MCF 10A (cell line): Measurements from ENCODE around the gene CPN2. TPM values are rescaled to one million over a fixed set of nuclear protein-coding genes. Genes with fewer than 3 reads are reported as not detected.

ENCODE experiments used
- BruUV-seq: library from RNA; stranded (reverse); fragments of 400-500 nt; replicated peaks from 2 replicates; lab custom pipeline; 2021; lab: Mats Ljungman, UMichigan
- CTCF ChIA-PET: fragments of 300-600 bp; sonication (Branson Sonifier 250); formaldehyde crosslinking; extraction: SDS; loops from one replicate; lab custom pipeline; 2021; ENCODE audit warnings: antibody characterized with exemption, inconsistent platforms; lab: Yijun Ruan, JAX
- POLR2A ChIA-PET: fragments of 300-600, 350-650 bp; sonication (Branson Sonifier 250); formaldehyde crosslinking; extraction: SDS; loops from one replicate; lab custom pipeline; 2020; ENCODE audit warnings: antibody characterized with exemption, inconsistent platforms; lab: Yijun Ruan, JAX
- DNase-seq: peaks from one replicate; pipeline ENCODE4 v3.0.0-alpha.2; 2018; ENCODE audit not compliant: unreplicated experiment
- H3K27ac Mint-ChIP-seq: one replicate; pipeline ENCODE4 v1.8.0; 2022; ENCODE audit warnings: mild to moderate bottlenecking, low read depth, mixed read lengths; ENCODE audit not compliant: unreplicated experiment
- H3K27me3 Mint-ChIP-seq: one replicate; pipeline ENCODE4 v1.8.0; 2022; ENCODE audit warnings: mixed read lengths; ENCODE audit not compliant: insufficient read depth, unreplicated experiment
- H3K36me3 Mint-ChIP-seq: one replicate; pipeline ENCODE4 v1.8.0; 2022; ENCODE audit warnings: mild to moderate bottlenecking, moderate library complexity, mixed read lengths; ENCODE audit not compliant: insufficient read depth, unreplicated experiment
- H3K4me1 Mint-ChIP-seq: one replicate; pipeline ENCODE4 v1.8.0; 2022; ENCODE audit warnings: mixed read lengths; ENCODE audit not compliant: insufficient read depth, unreplicated experiment
- H3K4me3 Mint-ChIP-seq: one replicate; pipeline ENCODE4 v1.8.0; 2022; ENCODE audit warnings: mild to moderate bottlenecking, moderate library complexity, mixed read lengths; ENCODE audit not compliant: unreplicated experiment
- H3K9me3 Mint-ChIP-seq: one replicate; pipeline ENCODE4 v1.8.0; 2022; ENCODE audit warnings: mixed read lengths; ENCODE audit not compliant: unreplicated experiment
- intact Hi-C: fragments of 100-400 bp; cut with micrococcal nuclease; formaldehyde crosslinking; loops from 2 replicates; pipeline ENCODE4 v1.14.1; 2022
- total RNA-seq: library from RNA; stranded (reverse); gene quantifications from 2 replicates; pipeline ENCODE4 v1.2.3, GENCODE V29; 2022
- TF ChIP-seq, protein P1 (sequence below): fragments of 200-600 bp; IDR thresholded peaks from one replicate; pipeline ENCODE4 v1.8.0; 2022; ENCODE audit warnings: antibody characterized with exemption, mild to moderate bottlenecking; ENCODE audit not compliant: unreplicated experiment

CPN2 gene
- total RNA-seq, 1 experiment from 2014 or later = not detected

DNA sequence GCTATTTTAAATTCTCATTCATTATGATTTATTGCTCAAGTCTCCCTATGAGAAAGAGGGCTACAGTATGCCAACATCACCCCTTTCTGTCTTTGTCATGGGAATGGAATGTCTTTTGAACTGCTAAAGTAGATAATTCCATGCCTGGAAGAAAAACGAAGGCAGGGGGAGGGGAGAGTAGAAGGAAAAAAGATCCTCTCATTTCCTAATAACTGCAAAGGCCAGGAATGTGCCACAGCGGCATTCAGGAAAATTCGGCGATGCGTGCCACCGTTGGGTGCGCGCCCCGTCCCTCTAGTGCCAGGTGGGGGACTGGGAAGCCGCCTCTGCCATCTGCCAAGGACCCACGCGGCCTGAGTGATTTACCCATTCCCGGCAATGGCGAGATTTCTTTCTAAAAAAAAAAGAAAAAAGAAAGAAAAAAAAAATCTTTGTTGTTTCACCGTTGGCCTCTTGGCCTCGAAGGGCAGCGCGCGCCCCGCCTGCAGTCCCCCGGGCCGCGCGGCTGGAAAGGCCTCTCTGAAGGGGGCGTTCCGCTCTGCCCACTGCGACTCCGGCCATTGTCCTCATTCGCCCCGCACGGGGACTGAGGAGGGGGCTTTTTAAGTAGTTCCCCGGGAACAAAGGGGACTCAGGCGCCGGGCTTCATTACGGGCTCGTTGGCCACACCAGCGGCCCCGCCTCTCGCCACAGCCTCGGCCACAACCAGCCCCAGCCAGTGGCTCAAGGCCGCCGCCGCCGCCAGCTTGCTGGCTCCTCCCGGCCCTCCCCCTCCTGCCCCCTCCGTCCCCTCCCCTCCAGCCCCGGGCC, 54.5 kb downstream of the CPN2 start:
- DNase-seq = peak; percentile 97
- Mint-ChIP-seq H3K27me3 (no peaks in the 10 kb centered on the region), H3K9me3 (no peaks in the 10 kb centered on the region), H3K27ac (peak overlapping the region; percentile 12), H3K4me3 (no peak overlapping the region), H3K4me1 (peaks cover 6% of the 10 kb centered on the region), H3K36me3 (peaks cover 5% of the 10 kb centered on the region)
- TF ChIP-seq, protein P1, sequence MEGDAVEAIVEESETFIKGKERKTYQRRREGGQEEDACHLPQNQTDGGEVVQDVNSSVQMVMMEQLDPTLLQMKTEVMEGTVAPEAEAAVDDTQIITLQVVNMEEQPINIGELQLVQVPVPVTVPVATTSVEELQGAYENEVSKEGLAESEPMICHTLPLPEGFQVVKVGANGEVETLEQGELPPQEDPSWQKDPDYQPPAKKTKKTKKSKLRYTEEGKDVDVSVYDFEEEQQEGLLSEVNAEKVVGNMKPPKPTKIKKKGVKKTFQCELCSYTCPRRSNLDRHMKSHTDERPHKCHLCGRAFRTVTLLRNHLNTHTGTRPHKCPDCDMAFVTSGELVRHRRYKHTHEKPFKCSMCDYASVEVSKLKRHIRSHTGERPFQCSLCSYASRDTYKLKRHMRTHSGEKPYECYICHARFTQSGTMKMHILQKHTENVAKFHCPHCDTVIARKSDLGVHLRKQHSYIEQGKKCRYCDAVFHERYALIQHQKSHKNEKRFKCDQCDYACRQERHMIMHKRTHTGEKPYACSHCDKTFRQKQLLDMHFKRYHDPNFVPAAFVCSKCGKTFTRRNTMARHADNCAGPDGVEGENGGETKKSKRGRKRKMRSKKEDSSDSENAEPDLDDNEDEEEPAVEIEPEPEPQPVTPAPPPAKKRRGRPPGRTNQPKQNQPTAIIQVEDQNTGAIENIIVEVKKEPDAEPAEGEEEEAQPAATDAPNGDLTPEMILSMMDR = no peak
- CTCF ChIA-PET = interaction anchor here (0.6 to 1.1 kb wide), 6 partner anchors 11 to 180 kb away, joined by 3 to 8 read pairs (median 3); no protein-coding TSS in a partner anchor
- POLR2A ChIA-PET = interaction anchor here (0.6 to 1.2 kb wide), 6 partner anchors 12 to 463 kb away, joined by 3 to 8 read pairs (median 3); no protein-coding TSS in a partner anchor
- intact Hi-C loops = loop anchor here (1.0 kb wide), 1 partner anchor 37 kb away; no protein-coding TSS in a partner anchor
- BruUV-seq = no TSS peak

DNA sequence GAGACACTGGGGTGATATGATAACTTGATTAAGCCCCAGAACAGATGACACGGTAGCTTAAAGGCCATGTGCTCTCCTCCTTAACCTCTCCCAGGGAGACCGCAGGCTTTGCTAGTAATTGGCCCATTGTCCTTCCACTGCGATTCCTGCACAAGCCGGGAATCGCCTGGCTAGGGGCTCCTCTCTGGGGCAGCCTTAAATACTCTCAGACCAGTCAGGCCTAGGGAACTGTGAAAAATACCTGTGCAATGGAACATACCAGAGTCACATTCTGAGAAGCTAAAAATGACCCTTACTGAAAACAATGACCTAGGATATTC, 56.3 kb downstream of the CPN2 start:
- BruUV-seq = no TSS peak
- Mint-ChIP-seq H3K9me3 (peaks cover 7% of the 10 kb centered on the region), H3K27me3 (no peaks in the 10 kb centered on the region), H3K36me3 (peaks cover 9% of the 10 kb centered on the region), H3K4me3 (no peak overlapping the region), H3K4me1 (no peaks in the 10 kb centered on the region), H3K27ac (no peak overlapping the region)
- no peak for DNase-seq
- TF ChIP-seq, protein P1 = no peak
- ChIA-PET CTCF (interaction anchor here (0.7 to 2.0 kb wide), 3 partner anchors 9 to 514 kb away, joined by 3 to 7 read pairs (median 6); no protein-coding TSS in a partner anchor), POLR2A (no interaction called here)
- intact Hi-C loops = no loop called here

DNA sequence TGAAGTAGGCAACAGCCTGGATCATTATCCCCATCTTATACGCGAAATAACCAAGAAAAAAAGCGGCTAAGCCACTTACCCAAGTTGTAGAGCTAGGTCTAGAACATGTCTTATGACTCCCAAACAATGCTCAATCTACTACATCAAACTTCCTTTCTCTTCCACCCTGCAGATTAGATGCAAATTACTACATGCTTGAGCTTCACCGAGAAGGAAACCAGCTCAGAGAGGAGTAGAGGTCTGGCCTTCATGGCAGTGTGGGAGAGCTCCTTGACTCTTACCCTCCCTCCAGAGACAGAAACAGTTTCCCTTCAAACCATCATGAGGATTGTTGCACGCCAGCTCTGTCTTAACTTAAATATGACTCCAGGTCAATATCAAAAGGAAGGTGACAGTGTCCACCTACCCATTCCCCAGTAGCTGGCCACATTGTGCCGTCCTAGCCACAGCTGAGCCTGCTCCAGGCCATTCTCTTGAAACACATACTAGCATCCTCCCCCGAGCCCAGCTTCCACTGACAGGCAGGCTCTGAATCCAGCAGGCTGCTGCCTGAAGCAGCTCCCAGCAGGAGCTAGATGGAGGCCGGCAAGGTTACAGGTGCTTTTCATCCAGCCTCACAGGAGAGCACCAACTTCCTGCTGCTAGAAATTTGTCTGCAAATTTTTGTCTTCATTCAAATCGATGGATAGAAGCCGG, 56.8 kb downstream of the CPN2 start:
- peaks cover 8% of the 10 kb centered on the region for H3K9me3 Mint-ChIP-seq
- intact Hi-C loops = no loop called here
- CTCF ChIA-PET = interaction anchor here (0.7 to 2.0 kb wide), 4 partner anchors 8 to 514 kb away, joined by 3 to 7 read pairs (median 5); no protein-coding TSS in a partner anchor
- BruUV-seq = no TSS peak
- no peak overlapping the region for H3K27ac Mint-ChIP-seq
- H3K27me3 Mint-ChIP-seq = no peaks in the 10 kb centered on the region
- TF ChIP-seq, protein P1 = no peak
- H3K36me3 Mint-ChIP-seq = peaks cover 9% of the 10 kb centered on the region
- POLR2A ChIA-PET = no interaction called here
- H3K4me1 Mint-ChIP-seq = no peaks in the 10 kb centered on the region
- DNase-seq = no peak
- H3K4me3 Mint-ChIP-seq = no peak overlapping the region
